ENCODE measurements around the gene CCDC9.
"Not testable (repeated sequence)": the region's sequence is repeated elsewhere in the genome, so short reads cannot be mapped to it uniquely, and the experiment has no call there.

CCDC9 gene

GRCh38 chr19:47261946-47262793 lies 5.8 kb downstream of the CCDC9 start:
- not testable (repeated sequence) for DNase-seq

DNA sequence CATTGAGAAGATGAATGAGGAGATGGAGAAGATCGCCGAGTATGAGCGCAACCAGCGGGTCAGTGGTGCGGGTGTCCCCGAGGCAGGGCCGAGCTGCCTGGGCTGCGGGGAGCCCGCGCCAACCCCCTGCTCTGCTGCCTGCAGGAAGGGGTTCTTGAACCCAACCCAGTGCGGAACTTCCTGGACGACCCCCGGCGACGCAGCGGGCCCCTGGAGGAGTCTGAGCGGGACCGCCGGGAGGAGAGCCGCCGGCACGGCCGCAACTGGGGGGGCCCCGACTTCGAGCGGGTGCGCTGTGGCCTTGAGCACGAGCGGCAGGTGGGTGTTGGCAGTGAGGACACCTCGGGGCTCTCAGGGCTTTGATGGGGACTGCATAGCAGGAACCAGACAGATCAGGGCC lies 8.3 kb downstream of the CCDC9 start:
- DNase-seq: no peak

GRCh38 chr19:47266401-47266941 lies 10.1 kb downstream of the CCDC9 start:
- DNase-seq: no peak

- no peak for DNase-seq
Observed at GRCh38 chr19:47267350-47267759, 11.0 kb downstream of the CCDC9 start.

GRCh38 chr19:47268028-47268427 lies 11.7 kb downstream of the CCDC9 start:
- DNase-seq: no peak

DNA sequence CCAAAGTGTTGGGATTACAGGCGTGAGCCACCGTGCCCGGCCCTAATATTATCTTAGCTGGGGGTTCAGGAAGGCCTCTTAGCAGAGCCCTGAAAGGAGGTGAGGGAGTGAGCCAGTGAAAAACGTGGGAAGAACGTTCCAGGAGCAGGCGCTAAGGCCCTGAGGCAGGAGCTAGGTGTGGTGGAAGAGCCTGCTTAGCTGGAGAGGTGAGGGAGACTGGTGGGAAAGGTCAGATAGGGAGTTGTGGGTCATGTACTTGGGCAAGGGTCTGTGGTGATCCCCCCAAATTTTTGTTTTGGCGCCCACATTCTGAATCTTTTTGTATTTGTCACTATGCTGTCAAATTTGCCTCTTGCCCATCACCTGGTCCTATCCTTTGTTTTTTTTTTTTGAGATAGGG lies 13.3 kb downstream of the CCDC9 start:
- no peak for DNase-seq

DNA sequence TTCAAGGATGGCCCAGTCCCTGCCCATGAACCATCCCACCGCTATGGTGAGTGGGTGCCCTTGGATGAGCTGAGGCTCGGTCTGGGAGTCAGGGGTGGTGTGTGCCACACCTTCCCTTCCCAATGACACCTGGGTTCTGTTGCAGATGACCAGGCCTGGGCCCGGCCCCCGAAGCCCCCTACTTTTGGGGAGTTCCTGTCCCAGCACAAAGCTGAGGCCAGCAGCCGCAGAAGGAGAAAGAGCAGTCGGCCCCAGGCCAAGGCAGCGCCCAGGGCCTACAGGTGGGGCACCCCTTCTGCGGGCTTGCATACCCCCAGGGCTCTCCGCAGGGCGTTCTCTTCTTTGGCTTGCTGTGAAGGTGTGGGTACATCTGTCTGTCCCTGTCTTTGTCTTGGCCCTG lies 14.1 kb downstream of the CCDC9 start:
- DNase-seq: no peak

DNA sequence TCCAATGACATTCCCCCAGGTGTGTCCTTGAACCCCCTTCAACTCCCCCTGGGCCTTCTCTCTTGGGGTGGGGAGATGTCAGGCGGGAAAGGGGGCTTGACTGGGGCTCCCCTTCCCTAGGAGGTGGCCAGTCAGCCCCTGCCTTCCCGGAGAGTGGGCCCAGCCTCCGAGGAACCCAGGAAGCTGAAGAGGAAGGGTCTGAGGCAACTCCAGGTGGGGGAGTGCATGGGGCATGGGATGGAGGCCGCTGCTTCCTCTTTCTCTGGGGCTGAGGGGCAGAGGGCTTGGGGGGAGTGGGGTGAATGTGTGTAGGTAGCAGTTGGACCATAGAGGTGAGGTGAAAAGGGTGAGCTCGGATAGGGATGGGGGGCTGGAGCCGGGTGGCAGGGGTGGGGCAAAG lies 15.6 kb downstream of the CCDC9 start:
- no peak for DNase-seq

GRCh38 chr19:47272448-47273312 lies 16.4 kb downstream of the CCDC9 start:
- DNase-seq: no peak

DNA sequence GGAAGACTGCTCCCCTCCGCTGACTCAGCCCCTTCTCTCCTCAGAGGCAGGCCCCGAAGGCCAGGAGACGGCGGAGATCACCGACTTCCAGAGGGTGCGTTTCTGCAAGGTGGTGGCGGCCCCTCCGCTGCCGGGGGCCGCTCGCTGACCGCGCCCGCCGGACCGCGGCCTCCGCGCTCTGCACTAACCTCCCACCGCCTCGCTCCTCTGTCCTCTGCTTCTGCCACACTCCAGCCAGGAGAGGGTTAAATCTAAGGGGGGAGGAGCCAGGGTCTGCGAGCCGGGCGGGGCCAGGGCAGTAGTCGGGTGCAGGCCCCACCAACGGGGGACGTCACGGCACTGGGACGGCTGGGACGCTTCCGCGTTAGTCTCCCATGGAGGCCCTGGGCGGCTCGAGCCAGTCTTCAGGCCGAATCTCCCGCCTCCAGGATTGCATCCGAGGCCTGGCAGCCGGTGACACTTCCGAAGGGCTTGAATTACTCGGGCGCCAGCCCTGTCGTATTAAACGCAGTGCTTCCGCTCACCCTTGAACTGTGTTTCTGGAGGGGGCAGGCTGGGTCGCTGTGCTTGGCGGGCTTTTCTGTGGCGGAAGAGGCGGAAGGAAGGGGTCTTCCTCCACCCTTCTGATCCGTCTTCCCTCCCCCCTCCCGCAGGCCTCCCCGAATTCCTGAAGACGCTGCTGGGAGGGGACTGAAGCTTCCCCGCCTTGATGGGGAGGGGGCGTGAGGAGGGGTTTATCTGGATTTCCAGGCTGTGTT lies 17.2 kb downstream of the CCDC9 start:
- DNase-seq: peak; percentile 92

DNA sequence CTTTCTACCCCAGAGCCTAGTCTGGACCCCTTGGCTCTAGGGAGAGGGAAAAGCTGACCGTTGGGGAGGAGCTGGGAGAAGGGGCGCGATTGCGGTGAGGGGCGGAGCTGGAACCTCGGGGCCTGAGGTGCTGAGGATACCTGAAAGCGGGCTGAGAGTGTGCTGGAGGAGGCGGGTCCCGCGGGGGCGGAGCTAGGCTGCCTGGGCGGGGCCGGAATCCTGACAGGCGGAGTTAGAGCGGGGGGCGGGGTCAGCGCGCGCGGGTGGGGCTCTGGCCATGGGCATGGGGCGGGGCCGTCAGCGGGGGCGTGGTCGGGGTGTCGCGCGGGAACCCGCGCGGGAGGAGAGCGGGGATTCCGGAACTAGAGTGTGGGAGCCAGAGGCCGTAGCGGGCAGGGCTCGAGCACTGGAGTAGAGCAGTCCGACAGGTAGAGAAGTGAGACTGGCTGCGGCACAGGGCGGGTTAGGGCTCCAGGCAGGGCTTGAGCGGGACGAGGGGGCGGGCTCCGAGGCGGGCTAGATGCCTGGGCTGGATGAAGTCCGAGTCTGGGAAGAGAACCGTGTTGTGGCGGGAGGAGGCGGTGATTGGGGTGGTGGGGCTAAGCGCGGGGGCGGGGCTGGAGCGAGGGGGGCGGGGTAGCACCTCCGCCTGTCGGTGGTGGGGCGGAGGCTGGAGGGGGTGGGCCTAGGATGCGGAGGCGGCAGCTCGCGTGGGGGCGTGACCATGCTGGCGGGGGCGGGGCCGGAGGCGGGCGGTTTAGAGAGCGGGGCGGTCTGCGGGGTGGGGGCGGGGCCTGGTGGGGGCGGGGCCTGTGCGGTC lies 18.0 kb downstream of the CCDC9 start, which contains the start of gene INAFM1:
Gene INAFM1 (plus strand): TSS at position 815 of the 820 bp plus-strand sequence. CDS start 35 bp downstream, outside the sequence.
- DNase-seq: peak; percentile 99

GRCh38 chr19:47274891-47275761 lies 18.8 kb downstream of the CCDC9 start:
- DNase-seq: no peak

GRCh38 chr19:47275791-47276461 lies 19.6 kb downstream of the CCDC9 start:
- no peak for DNase-seq

DNA sequence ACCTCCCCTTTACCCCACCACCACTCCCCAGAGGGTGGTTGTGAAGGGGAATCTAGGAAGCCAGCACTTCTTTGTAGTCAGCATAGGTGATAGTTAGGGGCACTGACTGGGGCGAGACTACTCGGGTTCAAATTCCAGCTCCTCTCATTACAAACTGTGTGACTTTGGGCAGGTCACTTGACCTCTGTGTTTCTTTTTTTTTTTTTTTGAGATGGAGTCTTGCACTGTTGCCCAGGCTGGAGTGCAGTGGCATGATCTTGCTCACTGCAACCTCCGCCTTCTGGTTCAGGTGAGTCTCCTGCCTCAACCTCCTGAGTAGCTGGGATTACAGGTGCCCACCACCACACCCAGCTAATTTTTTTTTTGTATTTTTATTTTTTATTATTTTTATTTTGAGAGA lies 20.2 kb downstream of the CCDC9 start:
- DNase-seq: not testable (repeated sequence)

- DNase-seq: peak; percentile 63
Observed at GRCh38 chr19:47280183-47280797, 24.0 kb downstream of the CCDC9 start.

DNA sequence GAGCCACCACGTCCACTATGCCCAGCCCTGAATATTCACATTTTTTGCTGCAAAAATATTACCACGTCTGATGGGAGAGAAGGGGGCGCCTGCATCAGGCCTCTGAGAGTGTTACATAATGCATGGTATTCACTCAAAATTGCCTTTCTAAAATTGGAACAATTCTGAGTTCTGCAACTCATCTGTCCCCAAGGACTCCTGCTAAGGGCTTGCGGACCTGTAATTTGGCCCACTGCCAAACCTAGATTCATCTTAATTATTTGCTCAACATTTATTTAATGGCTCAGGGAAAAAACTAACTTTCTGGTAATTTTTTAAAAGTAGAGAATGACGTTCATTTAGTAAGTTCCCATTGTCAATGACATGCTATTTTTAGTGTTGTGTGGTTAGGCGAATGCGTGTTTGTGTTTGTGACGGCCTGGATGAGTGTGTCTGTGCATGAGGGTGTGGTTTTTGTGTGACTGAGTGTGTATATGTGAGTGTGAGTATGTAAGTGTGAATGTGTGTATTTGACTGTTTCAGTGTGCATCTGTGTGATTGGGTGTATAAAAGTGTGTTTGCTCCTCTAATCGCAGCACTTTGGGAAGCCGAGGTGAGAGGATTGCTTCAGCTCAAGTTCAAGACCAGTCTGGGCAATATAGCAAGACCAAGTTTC lies 27.2 kb downstream of the CCDC9 start:
- no peak for DNase-seq

DNA sequence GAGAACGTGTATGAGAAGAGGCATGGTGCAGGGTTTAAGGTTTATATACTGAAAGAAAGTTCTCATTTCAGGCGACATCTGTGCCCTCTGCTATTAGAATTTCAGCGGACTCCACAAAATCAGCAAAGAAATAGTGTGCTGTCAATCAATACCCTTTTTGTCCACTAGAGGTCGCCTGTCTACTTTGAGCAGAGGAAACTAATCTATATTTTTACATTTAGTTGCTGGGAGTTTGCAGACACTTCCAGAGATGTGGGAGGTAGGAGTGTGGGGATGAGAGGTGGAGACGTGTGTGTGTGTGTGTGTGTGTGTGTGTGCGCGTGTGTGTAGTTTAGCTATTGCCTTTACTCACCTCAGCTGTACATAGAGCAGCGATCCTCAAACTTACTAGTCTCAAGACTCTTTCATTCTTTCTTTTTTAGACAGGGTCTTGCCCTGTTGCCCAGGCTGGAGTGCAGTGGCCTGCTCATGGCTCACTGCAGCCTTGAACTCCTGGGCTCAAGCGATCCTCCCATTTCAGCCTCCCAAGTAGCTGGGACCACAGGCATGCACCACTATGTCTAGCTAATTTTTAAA lies 28.1 kb downstream of the CCDC9 start:
- DNase-seq: peak; percentile 72

GRCh38 chr19:47296036-47296435 lies 39.7 kb downstream of the CCDC9 start:
- DNase-seq: peak; percentile 89

DNA sequence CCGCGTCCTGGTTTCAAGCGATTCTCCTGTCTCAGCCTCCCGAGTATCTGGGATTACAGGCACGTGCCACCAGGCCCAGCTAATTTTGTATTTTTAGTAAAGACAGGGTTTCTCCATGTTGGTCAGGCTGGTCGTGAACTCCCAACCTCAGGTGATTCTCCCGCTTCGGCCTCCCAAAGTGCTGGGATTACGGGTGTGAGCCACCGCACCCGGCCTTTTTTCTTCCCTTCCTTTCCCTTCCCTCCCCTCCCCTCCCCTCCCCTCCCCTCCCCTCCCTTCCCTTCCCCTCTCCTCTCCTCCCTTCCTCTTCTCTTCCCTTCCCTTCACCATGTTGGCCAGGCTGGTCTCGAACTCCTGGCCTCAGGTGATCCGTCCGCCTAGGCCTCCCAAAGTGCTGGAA lies 44.5 kb downstream of the CCDC9 start:
- not testable (repeated sequence) for DNase-seq

Measured in activated CD4-positive, alpha-beta T cell treated with anti-CD3 and anti-CD28 coated beads, Interleukin-2, amount 50 U/mL, for 16 hours (primary cell).